Rectal smooth muscle tissue (tissue), 1 donor: ENCODE results near the gene PPFIBP1.
"Not testable (repeated sequence)": the region's sequence is repeated elsewhere in the genome, so short reads cannot be mapped to it uniquely, and the experiment has no call there.

ENCODE experiments used
- H3K27ac ChIP-seq: one replicate; pipeline ENCODE4 v1.7.0; 2013; ENCODE audit warnings: low read depth, low read length, inconsistent platforms
- H3K27me3 ChIP-seq: one replicate; pipeline ENCODE4 v1.7.0; 2013; ENCODE audit warnings: low read length; ENCODE audit not compliant: control insufficient read depth, insufficient read depth
- H3K36me3 ChIP-seq: one replicate; pipeline ENCODE4 v1.7.0; 2013; ENCODE audit warnings: low read length; ENCODE audit not compliant: control insufficient read depth, insufficient read depth
- H3K4me1 ChIP-seq: one replicate; pipeline ENCODE4 v1.7.0; 2013; ENCODE audit warnings: low read length; ENCODE audit not compliant: control insufficient read depth, insufficient read depth
- H3K4me3 ChIP-seq: one replicate; pipeline ENCODE4 v1.7.0; 2013; ENCODE audit warnings: low read length
- H3K9ac ChIP-seq: one replicate; pipeline ENCODE4 v1.7.0; 2013; ENCODE audit warnings: low read length

The PPFIBP1 gene

DNA sequence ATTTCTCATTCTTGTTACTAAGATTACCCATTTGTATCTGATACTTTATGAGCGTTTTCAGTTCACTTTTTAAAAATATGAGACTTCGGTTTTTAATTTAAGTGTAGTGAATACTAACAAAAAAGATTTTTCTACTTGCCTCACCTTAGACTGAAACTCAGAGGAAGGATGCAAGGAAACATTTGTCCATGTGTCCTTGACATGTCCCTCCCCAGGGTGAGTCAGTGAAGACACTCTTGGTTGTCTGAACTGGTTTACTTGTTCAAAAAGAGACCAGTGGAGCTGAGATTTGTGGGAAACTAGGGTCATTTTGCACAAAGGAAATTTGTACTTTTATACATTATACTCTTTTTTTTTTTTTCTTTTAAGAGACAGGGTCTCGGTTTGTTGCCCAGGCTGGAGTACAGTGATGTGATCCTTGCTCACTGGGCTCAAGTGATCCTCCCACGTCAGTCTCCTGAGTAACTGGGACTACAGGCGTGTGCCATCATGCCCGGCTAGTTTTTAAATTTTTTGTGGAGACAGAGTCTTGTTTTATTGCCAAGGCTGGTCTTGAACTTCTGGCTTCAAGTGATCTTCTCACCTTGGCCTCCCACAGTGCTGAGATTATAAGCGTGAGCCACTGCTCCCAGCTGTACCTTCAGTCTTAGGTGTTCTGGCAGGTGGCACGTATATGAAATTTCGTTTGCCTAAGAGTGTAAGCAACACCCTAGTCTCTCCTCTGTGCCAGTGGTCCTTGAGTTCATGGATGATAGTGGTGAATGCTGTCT, 56.7 kb downstream of the PPFIBP1 start:
- Histone ChIP-seq H3K4me1 (no peaks in the 10 kb centered on the region), H3K9ac (no peak overlapping the region)

GRCh38 chr12:27581331-27581671, 57.3 kb downstream of the PPFIBP1 start:
- not testable (repeated sequence) for H3K9ac ChIP-seq, H3K27ac ChIP-seq, H3K4me3 ChIP-seq, H3K36me3 ChIP-seq, H3K27me3 ChIP-seq, H3K4me1 ChIP-seq

More for the DNA sequence above, 56.7 kb downstream of the PPFIBP1 start:
- H3K27me3 ChIP-seq = no peaks in the 10 kb centered on the region
- no peak overlapping the region for H3K4me3 ChIP-seq
- no peaks in the 10 kb centered on the region for H3K36me3 ChIP-seq
- H3K27ac ChIP-seq = no peak overlapping the region

GRCh38 chr12:27581833-27582232, 57.8 kb downstream of the PPFIBP1 start:
- not testable (repeated sequence) for H3K4me1 ChIP-seq, H3K36me3 ChIP-seq, H3K27ac ChIP-seq, H3K9ac ChIP-seq, H3K4me3 ChIP-seq, H3K27me3 ChIP-seq

DNA sequence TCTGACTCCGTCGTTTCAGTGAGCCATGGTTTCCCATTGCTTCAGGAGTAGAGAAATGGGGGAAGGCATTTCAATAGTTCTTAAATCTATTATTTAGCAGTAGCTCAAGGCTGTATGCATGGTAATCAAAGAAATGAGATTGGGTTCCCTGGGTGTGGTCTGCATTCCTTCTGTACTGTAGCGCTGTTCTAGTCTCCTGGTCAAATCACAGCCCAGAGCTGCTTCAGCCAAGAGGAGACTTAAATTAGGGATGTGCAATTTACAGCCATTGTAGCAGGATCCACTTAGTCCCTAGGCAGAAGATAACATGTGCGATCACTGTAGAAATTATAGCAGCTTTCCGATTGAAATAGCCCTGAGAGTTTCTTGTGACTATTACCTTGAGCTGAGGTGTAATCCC, 58.4 kb downstream of the PPFIBP1 start:
- H3K4me3 ChIP-seq, H3K9ac ChIP-seq, H3K27ac ChIP-seq, H3K36me3 ChIP-seq, H3K27me3 ChIP-seq, H3K4me1 ChIP-seq: not testable (repeated sequence)

DNA sequence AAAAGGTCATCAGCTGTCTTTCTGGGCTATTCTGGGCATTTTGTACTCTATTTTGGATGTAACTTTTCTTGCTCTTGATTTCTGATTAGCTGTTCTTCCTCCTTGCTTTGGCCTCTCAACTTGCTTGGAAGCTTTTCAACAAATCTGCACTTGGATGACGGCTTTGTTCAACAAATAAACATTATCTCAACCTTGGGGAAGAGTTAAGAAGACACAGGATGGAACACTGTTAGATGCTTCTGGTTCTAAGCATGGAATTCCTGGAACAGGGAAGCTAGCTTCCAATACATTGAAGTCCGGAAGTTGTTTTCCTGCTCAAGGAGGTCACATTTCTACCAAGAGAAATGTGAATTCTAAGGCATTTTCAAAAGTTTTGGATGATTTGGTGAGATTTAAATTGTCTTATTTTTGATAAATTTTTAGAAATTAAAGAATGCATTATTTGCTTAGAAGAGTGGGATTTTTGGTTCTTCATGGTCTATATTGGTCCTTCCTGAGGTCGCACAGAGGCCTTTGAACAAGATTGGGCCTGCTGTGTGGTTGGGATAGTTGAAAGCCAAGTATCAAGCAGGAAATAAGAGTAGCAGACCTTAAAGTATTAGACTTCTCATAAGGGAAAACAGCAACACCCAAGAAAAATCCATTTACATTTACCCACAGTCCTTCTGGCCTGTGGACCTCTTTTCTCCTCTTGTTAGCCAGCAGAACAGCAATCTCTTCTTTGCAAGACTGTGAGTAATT, 59.2 kb downstream of the PPFIBP1 start:
- Histone ChIP-seq H3K9ac (no peak overlapping the region), H3K27me3 (no peaks in the 10 kb centered on the region), H3K36me3 (no peaks in the 10 kb centered on the region), H3K4me3 (no peak overlapping the region), H3K4me1 (no peaks in the 10 kb centered on the region), H3K27ac (no peak overlapping the region)

GRCh38 chr12:27583981-27584380, 60.0 kb downstream of the PPFIBP1 start:
- Histone ChIP-seq H3K4me3 (no peak overlapping the region), H3K4me1 (no peaks in the 10 kb centered on the region), H3K9ac (no peak overlapping the region), H3K27me3 (no peaks in the 10 kb centered on the region), H3K27ac (peak overlapping the region; percentile 1), H3K36me3 (no peaks in the 10 kb centered on the region)

DNA sequence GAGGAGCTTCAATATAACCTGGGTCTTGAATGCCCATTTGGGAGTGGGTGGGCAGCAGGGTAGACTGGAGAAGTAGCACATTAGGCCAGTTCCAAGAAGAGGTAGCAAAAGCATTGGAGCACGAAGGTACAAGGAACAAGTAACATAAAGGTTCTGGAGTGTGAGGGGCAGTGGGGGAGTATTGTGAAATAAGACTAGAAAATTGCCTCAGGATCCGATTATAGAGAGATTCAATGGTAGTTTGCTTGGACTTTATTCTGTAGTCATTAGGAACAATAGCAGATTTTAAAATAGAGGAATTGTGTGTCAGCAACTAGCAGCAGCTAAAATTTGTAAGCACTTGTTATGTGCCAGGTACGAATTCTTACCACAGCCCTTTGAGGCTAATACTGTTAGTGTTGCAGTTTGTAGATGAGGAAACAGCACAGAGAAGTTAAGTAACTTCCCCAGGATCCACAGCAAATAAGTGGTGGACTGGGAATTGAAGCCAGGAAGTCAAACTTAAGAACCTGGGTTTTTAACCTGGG, 61.8 kb downstream of the PPFIBP1 start:
- Histone ChIP-seq H3K9ac (no peak overlapping the region), H3K27ac (no peak overlapping the region), H3K4me1 (no peaks in the 10 kb centered on the region), H3K36me3 (no peaks in the 10 kb centered on the region), H3K4me3 (no peak overlapping the region), H3K27me3 (no peaks in the 10 kb centered on the region)

DNA sequence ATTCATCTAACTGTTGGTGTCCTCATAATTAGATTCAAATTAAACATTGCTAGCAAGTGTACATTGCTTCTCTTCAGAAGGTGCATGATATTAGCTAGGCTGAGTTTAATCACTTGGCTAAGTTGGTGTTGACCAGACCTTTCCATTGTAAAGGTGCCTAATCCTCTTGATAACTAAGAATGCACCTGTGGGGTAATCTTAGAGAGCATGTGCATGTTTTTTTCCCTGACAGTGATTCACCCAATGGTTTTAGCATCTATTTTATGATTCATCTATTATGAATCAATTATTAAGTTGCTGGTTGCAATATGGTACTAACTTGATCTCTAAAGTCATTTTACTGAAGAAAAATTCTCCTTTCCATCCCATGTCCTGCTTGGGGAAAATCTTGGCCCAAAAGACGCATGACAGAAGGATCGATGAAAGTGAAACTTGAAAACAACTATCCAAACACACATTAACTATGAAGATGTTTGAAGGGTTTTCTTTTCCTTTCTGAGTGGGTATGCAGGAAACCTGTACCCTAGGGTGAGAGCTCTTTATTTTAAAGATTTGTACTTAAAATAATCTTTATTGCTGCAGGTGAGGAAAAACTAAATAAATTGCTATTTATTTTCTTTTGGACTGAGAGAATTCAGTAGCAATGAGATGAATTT, 64.2 kb downstream of the PPFIBP1 start:
- not testable (repeated sequence) for H3K27ac ChIP-seq, H3K4me3 ChIP-seq, H3K36me3 ChIP-seq, H3K9ac ChIP-seq, H3K4me1 ChIP-seq, H3K27me3 ChIP-seq

DNA sequence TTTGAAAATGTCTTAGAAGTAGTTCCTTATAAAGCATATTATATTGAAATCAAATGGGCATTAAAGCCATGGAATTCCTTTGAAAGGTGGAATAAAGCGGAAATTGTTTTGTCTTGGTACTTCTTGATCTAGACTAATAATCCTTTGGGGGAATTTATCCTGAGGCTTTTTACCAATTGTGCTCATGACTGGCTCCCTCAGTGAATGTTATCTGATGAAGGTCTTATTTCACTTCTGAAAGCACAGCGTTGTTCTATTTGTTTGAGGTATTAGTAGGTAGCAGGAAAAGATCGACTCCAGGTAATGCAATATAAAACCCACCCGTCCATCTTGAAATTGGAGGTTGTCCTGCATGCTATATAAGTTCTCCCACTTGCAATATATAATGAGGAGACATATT, 64.8 kb downstream of the PPFIBP1 start:
- Histone ChIP-seq H3K4me1 (peaks cover 2% of the 10 kb centered on the region), H3K27ac (no peak overlapping the region), H3K4me3 (no peak overlapping the region), H3K27me3 (no peaks in the 10 kb centered on the region), H3K36me3 (no peaks in the 10 kb centered on the region), H3K9ac (no peak overlapping the region)

DNA sequence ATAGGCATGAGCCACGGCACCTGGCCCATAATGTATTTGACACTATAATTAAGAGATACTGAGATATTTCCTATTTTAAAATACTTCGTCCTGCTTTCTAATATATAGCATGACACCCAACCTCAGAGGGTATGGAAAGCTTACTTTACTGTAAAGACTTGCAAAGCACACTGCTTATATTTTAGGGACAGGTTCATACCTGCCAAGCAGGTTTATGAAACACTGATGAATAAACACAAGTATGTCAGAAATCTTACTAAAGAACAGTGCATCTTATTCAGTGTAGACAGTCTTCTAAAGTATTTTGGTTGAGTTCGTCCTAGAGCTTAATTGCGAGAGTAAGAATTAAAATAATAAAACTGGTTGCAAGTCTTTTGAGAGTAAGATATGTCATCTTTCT, 65.4 kb downstream of the PPFIBP1 start:
- Histone ChIP-seq H3K27me3 (no peaks in the 10 kb centered on the region), H3K36me3 (no peaks in the 10 kb centered on the region), H3K4me1 (peaks cover 2% of the 10 kb centered on the region), H3K27ac (no peak overlapping the region), H3K4me3 (no peak overlapping the region), H3K9ac (no peak overlapping the region)

- H3K4me3 ChIP-seq, H3K27me3 ChIP-seq, H3K36me3 ChIP-seq, H3K9ac ChIP-seq, H3K27ac ChIP-seq, H3K4me1 ChIP-seq: not testable (repeated sequence)
Measured at GRCh38 chr12:27591698-27592097, 67.7 kb downstream of the PPFIBP1 start.

- no peak overlapping the region for H3K27ac ChIP-seq
- H3K27me3 ChIP-seq = no peaks in the 10 kb centered on the region
- no peak overlapping the region for H3K4me3 ChIP-seq
- no peaks in the 10 kb centered on the region for H3K36me3 ChIP-seq
- peaks cover 5% of the 10 kb centered on the region for H3K4me1 ChIP-seq
- no peak overlapping the region for H3K9ac ChIP-seq
Measured at GRCh38 chr12:27592548-27592947, 68.5 kb downstream of the PPFIBP1 start.
